Islet of Langerhans (tissue), 1 donor: ENCODE results near the gene TLX3.
"Not testable (repeated sequence)": the region's sequence is repeated elsewhere in the genome, so short reads cannot be mapped to it uniquely, and the experiment has no call there.

Source experiments
- FAIRE-seq: peaks from one replicate; lab custom pipeline; 2011; peaks lifted over from hg19 to GRCh38; lab: Jason Lieb, UNC

TLX3 gene

GRCh38 chr5:171323806-171324632 lies 15.0 kb downstream of the TLX3 start:
- no peak for FAIRE-seq

GRCh38 chr5:171330021-171330420 lies 21.0 kb downstream of the TLX3 start:
- no peak for FAIRE-seq

- FAIRE-seq: no peak
Observed at GRCh38 chr5:171335616-171336015, 26.6 kb downstream of the TLX3 start.

- no peak for FAIRE-seq
Observed at GRCh38 chr5:171336521-171337209, 27.6 kb downstream of the TLX3 start.

- FAIRE-seq: no peak
Observed at GRCh38 chr5:171337210-171337569, 28.1 kb downstream of the TLX3 start.

GRCh38 chr5:171340042-171340441 lies 31.0 kb downstream of the TLX3 start:
- no peak for FAIRE-seq

- no peak for FAIRE-seq
Observed at GRCh38 chr5:171340491-171340890, 31.4 kb downstream of the TLX3 start.

GRCh38 chr5:171342362-171343111 lies 33.5 kb downstream of the TLX3 start:
- FAIRE-seq: peak; percentile 36

GRCh38 chr5:171344936-171345608 lies 36.0 kb downstream of the TLX3 start:
- FAIRE-seq: no peak

- no peak for FAIRE-seq
Observed at GRCh38 chr5:171351536-171352073, 42.6 kb downstream of the TLX3 start.

- FAIRE-seq: no peak
Observed at GRCh38 chr5:171355302-171355724, 46.3 kb downstream of the TLX3 start.

GRCh38 chr5:171357843-171358242 lies 48.8 kb downstream of the TLX3 start:
- FAIRE-seq: no peak

- FAIRE-seq: not testable (repeated sequence)
Observed at GRCh38 chr5:171361151-171361550, 52.1 kb downstream of the TLX3 start.
